HEK293 (cell line): ENCODE measurements around the gene EN2.

Experiments
- BCL11B ChIP-seq: fragments of 450-650 bp; formaldehyde crosslinking; IDR thresholded peaks from 2 replicates; pipeline ENCODE4 v1.5.1; 2016; ENCODE audit warnings: low read depth, missing biosample characterization, missing genetic modification characterization
- KLF9 ChIP-seq: fragments of 450-650 bp; formaldehyde crosslinking; IDR thresholded peaks from 2 replicates; pipeline ENCODE4 v1.5.1; 2016; ENCODE audit warnings: missing biosample characterization, missing genetic modification characterization, low read depth
- PBX3 ChIP-seq: sonication (generic); formaldehyde crosslinking; IDR thresholded peaks from 2 replicates; pipeline ENCODE4 v1.8.1; 2022; ENCODE audit warnings: mild to moderate bottlenecking, moderate library complexity, missing genetic modification reagents
- PRDM10 ChIP-seq: fragments of 450-650 bp; formaldehyde crosslinking; IDR thresholded peaks from 2 replicates; pipeline ENCODE4 v1.5.1; 2016; ENCODE audit warnings: missing biosample characterization, missing genetic modification characterization
- PRDM6 ChIP-seq: fragments of 450-650 bp; formaldehyde crosslinking; IDR thresholded peaks from 2 replicates; pipeline ENCODE4 v1.5.1; 2017; ENCODE audit warnings: missing biosample characterization, missing genetic modification characterization
- YY2 ChIP-seq: fragments of 450-650 bp; formaldehyde crosslinking; IDR thresholded peaks from 2 replicates; pipeline ENCODE4 v1.5.1; 2016; ENCODE audit warnings: missing biosample characterization, missing genetic modification characterization
- ZBTB11 ChIP-seq: fragments of 450-650 bp; formaldehyde crosslinking; conservative IDR thresholded peaks from 2 replicates; pipeline ENCODE4 v1.5.1; 2016; ENCODE audit warnings: low read depth, missing biosample characterization, missing genetic modification characterization
- ZBTB20 ChIP-seq: fragments of 450-650 bp; formaldehyde crosslinking; IDR thresholded peaks from 2 replicates; pipeline ENCODE4 v1.5.1; 2016; ENCODE audit warnings: missing biosample characterization, missing genetic modification characterization
- ZBTB48 ChIP-seq: fragments of 450-650 bp; formaldehyde crosslinking; IDR thresholded peaks from 2 replicates; pipeline ENCODE4 v1.5.1; 2016; ENCODE audit warnings: missing biosample characterization, missing genetic modification characterization
- ZBTB8A ChIP-seq: fragments of 450-650 bp; formaldehyde crosslinking; IDR thresholded peaks from 2 replicates; pipeline ENCODE4 v1.5.1; 2016; ENCODE audit warnings: missing biosample characterization, missing genetic modification characterization
- ZFP69B ChIP-seq: fragments of 450-650 bp; formaldehyde crosslinking; IDR thresholded peaks from 2 replicates; pipeline ENCODE4 v1.5.1; 2016; ENCODE audit warnings: missing biosample characterization, missing genetic modification characterization
- ZNF132 ChIP-seq: fragments of 450-650 bp; formaldehyde crosslinking; IDR thresholded peaks from 2 replicates; pipeline ENCODE4 v1.5.1; 2017; ENCODE audit warnings: missing biosample characterization, missing genetic modification characterization, borderline replicate concordance
- ZNF16 ChIP-seq: fragments of 450-650 bp; formaldehyde crosslinking; IDR thresholded peaks from 2 replicates; pipeline ENCODE4 v1.5.1; 2016; ENCODE audit warnings: low read depth, missing biosample characterization, missing genetic modification characterization
- ZNF2 ChIP-seq: fragments of 450-650 bp; formaldehyde crosslinking; IDR thresholded peaks from 2 replicates; pipeline ENCODE4 v1.5.1; 2016; ENCODE audit warnings: missing biosample characterization, missing genetic modification characterization
- ZNF280D ChIP-seq: fragments of 450-650 bp; formaldehyde crosslinking; IDR thresholded peaks from 2 replicates; pipeline ENCODE4 v1.5.1; 2016; ENCODE audit warnings: missing biosample characterization, missing genetic modification characterization
- ZNF311 ChIP-seq: fragments of 450-650 bp; formaldehyde crosslinking; IDR thresholded peaks from 2 replicates; pipeline ENCODE4 v1.5.1; 2017; ENCODE audit warnings: missing biosample characterization, missing genetic modification characterization, borderline replicate concordance
- ZNF398 ChIP-seq: fragments of 450-650 bp; formaldehyde crosslinking; IDR thresholded peaks from 2 replicates; pipeline ENCODE4 v1.5.1; 2017; ENCODE audit warnings: missing biosample characterization, missing genetic modification characterization
- ZNF501 ChIP-seq: fragments of 450-650 bp; formaldehyde crosslinking; IDR thresholded peaks from 2 replicates; pipeline ENCODE4 v1.5.1; 2016; ENCODE audit warnings: missing biosample characterization, missing genetic modification characterization
- ZNF580 ChIP-seq: fragments of 450-650 bp; formaldehyde crosslinking; IDR thresholded peaks from 2 replicates; pipeline ENCODE4 v1.5.1; 2016; ENCODE audit warnings: missing biosample characterization, missing genetic modification characterization
- ZNF596 ChIP-seq: fragments of 450-650 bp; IDR thresholded peaks from 2 replicates; pipeline ENCODE4 v1.5.0; 2018; ENCODE audit warnings: missing biosample characterization, mild to moderate bottlenecking, missing genetic modification characterization, moderate library complexity
- ZNF624 ChIP-seq: fragments of 450-650 bp; formaldehyde crosslinking; IDR thresholded peaks from 2 replicates; pipeline ENCODE4 v1.5.1; 2017; ENCODE audit warnings: missing biosample characterization, missing genetic modification characterization
- ZNF626 ChIP-seq: fragments of 450-650 bp; sonication (Bioruptor Pico); formaldehyde crosslinking; IDR thresholded peaks from 2 replicates; pipeline ENCODE4 v1.5.1; 2018; ENCODE audit warnings: missing biosample characterization, missing genetic modification characterization, inconsistent platforms
- ZNF654 ChIP-seq: fragments of 450-650 bp; formaldehyde crosslinking; IDR thresholded peaks from 2 replicates; pipeline ENCODE4 v1.5.1; 2016; ENCODE audit warnings: low read depth, missing biosample characterization, missing genetic modification characterization
- ZNF768 ChIP-seq: fragments of 450-650 bp; formaldehyde crosslinking; IDR thresholded peaks from 2 replicates; pipeline ENCODE4 v1.5.1; 2018; ENCODE audit warnings: missing biosample characterization, mild to moderate bottlenecking, missing genetic modification characterization
- ZNF785 ChIP-seq: fragments of 450-650 bp; formaldehyde crosslinking; IDR thresholded peaks from 2 replicates; pipeline ENCODE4 v1.5.1; 2016; ENCODE audit warnings: missing biosample characterization, missing genetic modification characterization

Gene EN2

GRCh38 chr7:155506854-155507337, 49.0 kb downstream of the EN2 start (continued):
- TF ChIP-seq ZNF596 (tag by site-specific recombination) (peak; percentile 79), YY2 (no peak), ZBTB11 (tag by site-specific recombination) (no peak), ZNF2 (tag by site-specific recombination) (peak; percentile 37; the same call in 1 of the 2 replicates), ZBTB48 (no peak), ZNF311 (tag by site-specific recombination) (no peak), ZNF785 (no peak), ZNF580 (tag by site-specific recombination) (no peak), ZFP69B (tag by site-specific recombination) (no peak), ZNF398 (tag by site-specific recombination) (no peak), ZNF132 (tag by site-specific recombination) (no peak), PBX3 (CRISPR knock-in tag) (no peak), ZNF654 (tag by site-specific recombination) (no peak), ZNF16 (tag by site-specific recombination) (no peak), ZBTB8A (tag by site-specific recombination) (no peak), ZBTB20 (tag by site-specific recombination) (peak; percentile 54; the same call in 1 of the 2 replicates), ZNF280D (tag by site-specific recombination) (no peak), ZNF624 (tag by site-specific recombination) (no peak), PRDM6 (tag by site-specific recombination) (no peak), ZNF501 (tag by site-specific recombination) (no peak), ZNF768 (tag by site-specific recombination) (no peak), PRDM10 (tag by site-specific recombination) (peak; percentile 64), BCL11B (no peak), KLF9 (tag by site-specific recombination) (no peak), ZNF626 (no peak)
